Stomach (tissue), 9 donors: ENCODE results near the gene ZNF277. TPM values are rescaled to one million over a fixed set of nuclear protein-coding genes. Genes with fewer than 3 reads are reported as not detected.

Source experiments
- DNase-seq, 2 donors: peaks; one replicate each; pipeline versions ENCODE4 v3.0.0 to v3.0.0-alpha.2; 2013 to 2019
- H3K27ac ChIP-seq, 5 donors: fragments of 200-600 bp in 4 of 5; sonication (generic) in 4 of 5; one replicate each; pipeline ENCODE4 v1.5.1; 2013 to 2019; ENCODE audit warnings: mild to moderate bottlenecking in 1 of 5, moderate library complexity in 1 of 5
- H3K27me3 ChIP-seq, 3 donors: fragments of 200-600 bp; sonication (generic); one replicate each; pipeline ENCODE4 v1.5.1; 2017 to 2019; ENCODE audit warnings: mixed run types in 1 of 3
- H3K36me3 ChIP-seq, 4 donors: fragments of 200-600 bp; sonication (generic); 1 replicate in 3 of 4; 2 replicates in 1 of 4; pipeline ENCODE4 v1.5.1; 2016 to 2019
- H3K4me1 ChIP-seq, 4 donors: fragments of 200-600 bp; sonication (generic); one replicate each; pipeline ENCODE4 v1.5.1; 2016 to 2019
- H3K4me3 ChIP-seq, 4 donors: fragments of 200-600 bp; sonication (generic) in 3 of 4; one replicate each; pipeline ENCODE4 v1.5.1; 2016 to 2019; ENCODE audit warnings: mild to moderate bottlenecking in 1 of 4
- H3K9me3 ChIP-seq, 4 donors: fragments of 200-600 bp; sonication (generic); one replicate each; pipeline ENCODE4 v1.5.1; 2016 to 2019
- EP300 ChIP-seq: sonication (generic); formaldehyde crosslinking; IDR thresholded peaks from one replicate; pipeline ENCODE4 v1.6.1; 2017; ENCODE audit warnings: antibody characterized with exemption
- POLR2A ChIP-seq, 4 donors: fragments of 450-650 bp; IDR thresholded peaks; one replicate each; pipeline ENCODE4 v1.6.1; 2016; ENCODE audit warnings: antibody characterized with exemption in 4 of 4, control low read depth in 2 of 4, mild to moderate bottlenecking in 1 of 4, moderate library complexity in 1 of 4
- POLR2AphosphoS5 ChIP-seq, 3 donors: sonication (generic); formaldehyde crosslinking; IDR thresholded peaks; one replicate each; pipeline ENCODE4 v1.6.1; 2016; ENCODE audit warnings: antibody characterized with exemption in 3 of 3
- WGBS, 5 donors: extraction: QIAGEN DNeasy Blood & Tissue Kit in 3 of 5; methylation state at CpG; one replicate each; pipeline versions ENCODE4 v1.1.5 to v1.1.7; 2013 to 2018; 5-methylcytosine and 5-hydroxymethylcytosine counted together
- intact Hi-C: fragments of 100-400 bp; cut with DNase I; formaldehyde crosslinking; loops from one replicate; pipeline ENCODE4 v1.15.1; 2023; ENCODE audit warnings: low total_unique reads
- polyA plus RNA-seq, 3 donors: library from polyadenylated mRNA; stranded (reverse); fragments of 200-250 nt; gene quantifications; one replicate each; pipeline ENCODE4 v1.2.3, GENCODE V29; 2013
- total RNA-seq, 5 donors: library from RNA; depleted of rRNA; stranded (reverse); fragments of >200 nt; gene quantifications; one replicate each; pipeline versions ENCODE4 v1.1.0 to v1.2.3, GENCODE V29; 2014 to 2016
- TF ChIP-seq, protein P1 (sequence below), 7 experiments: fragments of 450-650 bp in 4 of 7; fragments of 200-600 bp in 3 of 7; sonication (generic) in 3 of 7; IDR thresholded peaks; one replicate each; pipeline ENCODE4 v1.5.1; 2016 to 2019; ENCODE audit warnings: antibody characterized with exemption in 7 of 7, control low read depth in 2 of 7, mild to moderate bottlenecking in 1 of 7
- donor health status: healthy with polysubstance abuse.
- donor health status: Bipolar disorder and iron deficiency.
- donor health status: healthy.

ZNF277 gene
- total and polyA plus RNA-seq, 8 donors = 9.9 to 75.0 (median 27.2) TPM

DNA sequence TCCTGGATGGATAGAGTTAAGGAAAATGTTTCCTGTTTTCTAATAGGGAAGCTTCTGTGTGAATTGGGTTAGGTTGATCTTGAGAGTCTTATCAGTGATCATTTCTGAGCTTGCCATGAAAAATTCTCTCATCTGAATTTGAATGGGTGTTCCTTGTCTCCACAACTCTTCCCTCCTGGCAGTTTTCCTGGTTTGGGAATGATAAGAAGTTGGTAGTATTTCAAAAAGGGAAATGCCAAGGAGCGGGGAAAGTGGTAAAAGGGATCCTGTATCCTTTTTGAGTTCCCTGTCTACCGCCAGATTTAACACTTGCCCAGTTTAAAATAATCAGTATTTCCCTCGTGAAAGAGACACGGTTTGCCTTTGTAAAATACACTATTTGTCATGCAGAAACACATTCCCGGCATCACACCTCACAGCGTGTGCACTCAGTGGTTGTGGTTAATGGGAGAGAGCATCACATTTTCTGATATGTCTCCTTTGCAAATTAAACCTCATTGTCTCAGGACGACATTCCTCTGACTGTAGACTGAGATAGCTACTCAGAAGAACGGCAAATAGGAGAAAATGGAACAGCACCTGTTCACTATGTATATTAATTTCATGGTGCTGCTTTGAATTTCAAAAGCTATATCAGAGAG lies 130.6 kb downstream of the ZNF277 start:
- H3K27me3 ChIP-seq = no peaks in the 10 kb centered on the region
- H3K27ac ChIP-seq = no peak overlapping the region
- no peaks in the 10 kb centered on the region for H3K4me1 ChIP-seq
- H3K9me3 ChIP-seq = no peaks in the 10 kb centered on the region
- 68 to 79% (median 73%) methylated on average over 8 of the region's 8 CpGs for WGBS, 5 donors
- no peak for DNase-seq
- intact Hi-C loops = no loop called here
- TF ChIP-seq POLR2AphosphoS5 (IDR thresholded peaks at IDR 0.05) = no peak
- no peak for TF ChIP-seq POLR2A (IDR thresholded peaks at IDR 0.05)
- H3K4me3 ChIP-seq = no peak overlapping the region
- peaks cover 0 to 82% (median 64%) of the 10 kb centered on the region in 4 donors for H3K36me3 ChIP-seq

DNA sequence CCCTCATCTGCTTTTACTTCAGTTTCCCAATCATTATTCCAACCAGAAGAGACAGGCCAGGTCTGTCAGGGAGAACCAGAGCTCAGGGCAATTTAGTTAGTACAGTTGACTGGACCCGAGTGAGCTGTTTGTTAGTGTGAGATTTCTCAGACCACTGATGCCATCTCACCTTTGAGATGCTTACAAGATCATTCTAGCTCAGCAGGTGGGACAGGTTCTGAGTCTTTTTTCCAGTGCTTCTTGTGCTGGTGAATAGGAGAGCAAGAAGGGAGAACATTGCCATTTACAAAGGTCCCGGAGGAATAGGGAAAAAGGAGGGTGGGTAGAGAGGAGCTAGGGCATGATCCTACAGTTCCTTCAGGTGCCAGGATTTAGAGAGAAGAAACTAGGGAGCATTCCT lies 131.4 kb downstream of the ZNF277 start:
- H3K9me3 ChIP-seq = no peaks in the 10 kb centered on the region
- H3K4me1 ChIP-seq = no peaks in the 10 kb centered on the region
- H3K27me3 ChIP-seq = no peaks in the 10 kb centered on the region
- DNase-seq = no peak
- WGBS, 5 donors = 89 to 93% (median 91%) methylated on average over 2 of the region's 2 CpGs
- intact Hi-C loops = no loop called here
- peaks cover 0 to 88% (median 70%) of the 10 kb centered on the region in 4 donors for H3K36me3 ChIP-seq
- no peak overlapping the region for H3K27ac ChIP-seq
- TF ChIP-seq POLR2AphosphoS5 (IDR thresholded peaks at IDR 0.05) (no peak), EP300 (no peak), POLR2A (IDR thresholded peaks at IDR 0.05) (no peak)
- TF ChIP-seq, protein P1, sequence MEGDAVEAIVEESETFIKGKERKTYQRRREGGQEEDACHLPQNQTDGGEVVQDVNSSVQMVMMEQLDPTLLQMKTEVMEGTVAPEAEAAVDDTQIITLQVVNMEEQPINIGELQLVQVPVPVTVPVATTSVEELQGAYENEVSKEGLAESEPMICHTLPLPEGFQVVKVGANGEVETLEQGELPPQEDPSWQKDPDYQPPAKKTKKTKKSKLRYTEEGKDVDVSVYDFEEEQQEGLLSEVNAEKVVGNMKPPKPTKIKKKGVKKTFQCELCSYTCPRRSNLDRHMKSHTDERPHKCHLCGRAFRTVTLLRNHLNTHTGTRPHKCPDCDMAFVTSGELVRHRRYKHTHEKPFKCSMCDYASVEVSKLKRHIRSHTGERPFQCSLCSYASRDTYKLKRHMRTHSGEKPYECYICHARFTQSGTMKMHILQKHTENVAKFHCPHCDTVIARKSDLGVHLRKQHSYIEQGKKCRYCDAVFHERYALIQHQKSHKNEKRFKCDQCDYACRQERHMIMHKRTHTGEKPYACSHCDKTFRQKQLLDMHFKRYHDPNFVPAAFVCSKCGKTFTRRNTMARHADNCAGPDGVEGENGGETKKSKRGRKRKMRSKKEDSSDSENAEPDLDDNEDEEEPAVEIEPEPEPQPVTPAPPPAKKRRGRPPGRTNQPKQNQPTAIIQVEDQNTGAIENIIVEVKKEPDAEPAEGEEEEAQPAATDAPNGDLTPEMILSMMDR (IDR thresholded peaks at IDR 0.05) = no peak
- no peak overlapping the region for H3K4me3 ChIP-seq

DNA sequence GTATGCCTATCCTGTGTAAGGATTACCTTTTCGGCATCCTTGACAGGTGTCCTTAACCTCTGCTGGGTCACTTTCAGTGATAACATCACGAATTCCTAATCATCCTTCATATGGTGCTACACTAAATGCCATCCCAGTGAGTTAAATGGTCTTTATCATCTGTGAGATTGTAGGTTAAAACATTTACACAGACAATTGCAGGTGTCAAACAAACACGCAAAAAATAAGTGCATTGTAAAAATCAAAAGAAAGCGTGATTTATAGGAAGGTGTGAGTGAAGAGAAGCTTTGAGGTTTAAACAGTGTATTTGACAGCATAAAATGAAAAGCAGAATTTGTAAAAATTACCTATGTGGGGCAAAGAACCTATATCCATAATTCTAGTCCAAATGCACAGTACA lies 132.3 kb downstream of the ZNF277 start:
- Histone ChIP-seq H3K4me3 (no peak overlapping the region), H3K27ac (no peak overlapping the region), H3K4me1 (no peaks in the 10 kb centered on the region), H3K27me3 (no peaks in the 10 kb centered on the region), H3K9me3 (no peaks in the 10 kb centered on the region), H3K36me3 (peaks cover 7 to 88% (median 77%) of the 10 kb centered on the region in 4 donors)
- 89 to 94% (median 92%) methylated on average over 4 of the region's 4 CpGs for WGBS, 5 donors
- no peak for DNase-seq
- TF ChIP-seq, protein P1 (IDR thresholded peaks at IDR 0.05) = no peak
- no peak for TF ChIP-seq POLR2AphosphoS5 (IDR thresholded peaks at IDR 0.05)
- no peak for TF ChIP-seq EP300
- TF ChIP-seq POLR2A (IDR thresholded peaks at IDR 0.05) = no peak
- intact Hi-C loops = no loop called here

DNA sequence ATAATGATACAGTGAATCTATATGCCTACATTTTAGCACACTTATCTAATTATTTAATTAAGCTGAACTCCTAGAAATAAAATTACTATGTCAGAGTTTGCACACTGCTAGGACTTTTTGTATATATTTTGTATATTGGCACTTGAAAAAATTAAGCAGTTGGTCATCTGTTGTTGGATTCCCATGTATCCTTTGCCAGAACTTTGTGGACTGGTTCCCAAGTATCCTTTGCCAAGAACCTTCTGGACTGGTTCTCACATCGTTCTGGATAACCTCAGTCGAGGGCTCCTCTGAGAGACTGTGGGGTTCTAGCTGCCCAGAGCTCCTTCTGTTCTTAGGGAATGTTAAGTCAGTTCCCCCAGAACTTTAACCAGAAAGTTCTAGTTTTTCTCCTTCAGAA lies 135.0 kb downstream of the ZNF277 start:
- no peak for TF ChIP-seq POLR2AphosphoS5 (IDR thresholded peaks at IDR 0.05)
- TF ChIP-seq EP300 = no peak
- H3K27ac ChIP-seq = no peak overlapping the region
- DNase-seq = no peak
- no peaks in the 10 kb centered on the region for H3K27me3 ChIP-seq
- no peaks in the 10 kb centered on the region for H3K9me3 ChIP-seq
- intact Hi-C loops = no loop called here
- peaks cover 7 to 85% (median 76%) of the 10 kb centered on the region in 4 donors for H3K36me3 ChIP-seq
- 60 to 92% (median 81%) methylated on average over 2 of the region's 2 CpGs for WGBS, 5 donors
- no peaks in the 10 kb centered on the region for H3K4me1 ChIP-seq
- no peak overlapping the region for H3K4me3 ChIP-seq

DNA sequence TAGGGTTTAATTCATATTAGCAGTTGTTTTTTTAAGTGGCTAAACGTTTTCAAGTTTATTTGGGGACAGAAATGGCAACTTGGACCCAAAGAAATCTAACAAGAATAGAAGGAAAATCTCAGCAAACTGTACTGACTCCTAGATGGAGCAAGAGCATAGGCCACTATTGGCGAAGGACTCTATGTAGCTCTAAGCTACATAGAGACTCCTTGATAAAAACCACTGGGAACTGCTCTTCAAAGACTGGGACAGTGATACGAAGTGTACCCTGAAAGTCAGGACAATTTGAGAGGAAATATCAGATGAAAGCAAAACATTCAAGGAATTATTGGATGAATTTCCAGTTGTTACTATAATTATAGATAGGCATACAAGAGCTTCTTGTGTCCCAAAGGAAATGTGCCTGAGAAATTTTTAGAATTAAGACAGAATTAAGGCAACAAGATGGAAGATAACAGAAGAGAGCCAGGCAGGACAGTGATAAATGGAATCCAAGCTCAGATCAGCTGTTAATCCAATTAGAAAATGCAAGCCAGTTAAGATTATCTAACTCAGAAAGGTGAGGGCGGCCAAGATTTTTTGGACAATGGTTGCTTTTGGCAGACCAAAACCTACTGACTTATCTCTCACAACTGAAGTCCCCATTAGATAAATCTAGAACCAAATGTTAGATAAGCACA lies 140.0 kb downstream of the ZNF277 start:
- H3K27ac ChIP-seq = no peak overlapping the region
- TF ChIP-seq, protein P1 (IDR thresholded peaks at IDR 0.05) = no peak
- TF ChIP-seq POLR2AphosphoS5 (IDR thresholded peaks at IDR 0.05) = no peak
- TF ChIP-seq POLR2A (IDR thresholded peaks at IDR 0.05) = no peak
- TF ChIP-seq EP300 = no peak
- H3K4me3 ChIP-seq = no peak overlapping the region
- no peaks in the 10 kb centered on the region for H3K4me1 ChIP-seq
- intact Hi-C loops = no loop called here
- H3K9me3 ChIP-seq = no peaks in the 10 kb centered on the region
- H3K36me3 ChIP-seq = peaks cover 7 to 37% (median 35%) of the 10 kb centered on the region in 4 donors
- DNase-seq = peak in 1 of 2 donors; percentile 22
- H3K27me3 ChIP-seq = no peaks in the 10 kb centered on the region
- 88 to 90% (median 89%) methylated on average over 4 of the region's 4 CpGs for WGBS, 5 donors
